GM18519 (cell line): Measurements from ENCODE around the gene PRKG1.

Experiments used
- ATAC-seq: cut with Tn5 transposase; IDR thresholded peaks from one replicate; pipeline ENCODE4 v1.9.1; 2021; ENCODE audit warnings: mild to moderate bottlenecking, moderate library complexity; ENCODE audit not compliant: unreplicated experiment, low FRiP score

Gene PRKG1

GRCh38 chr10:51074238-51075028, at the start of gene PRKG1:
Gene PRKG1, plus strand, starts transcription at chr10:51074487.
- ATAC-seq: no peak

- no peak for ATAC-seq
These were observed 45.9 kb upstream of the PRKG1 start for GRCh38 chr10:51028420-51028819.

GRCh38 chr10:51029172-51029641, 45.1 kb upstream of the PRKG1 start:
- ATAC-seq: no peak

GRCh38 chr10:51030480-51030879, 43.8 kb upstream of the PRKG1 start:
- ATAC-seq: no peak

- ATAC-seq: no peak
These were observed 42.3 kb upstream of the PRKG1 start for GRCh38 chr10:51031950-51032349.

GRCh38 chr10:51034769-51035168, 39.5 kb upstream of the PRKG1 start:
- ATAC-seq: no peak

GRCh38 chr10:51035344-51035743, 38.9 kb upstream of the PRKG1 start:
- ATAC-seq: no peak

GRCh38 chr10:51045871-51046270, 28.4 kb upstream of the PRKG1 start:
- ATAC-seq: no peak

GRCh38 chr10:51046654-51047053, 27.6 kb upstream of the PRKG1 start:
- no peak for ATAC-seq

- no peak for ATAC-seq
These were observed 26.4 kb upstream of the PRKG1 start for GRCh38 chr10:51047857-51048256.

- ATAC-seq: no peak
These were observed 25.5 kb upstream of the PRKG1 start for GRCh38 chr10:51048792-51049191.

- ATAC-seq: no peak
These were observed 22.1 kb upstream of the PRKG1 start for GRCh38 chr10:51052163-51052562.

- ATAC-seq: no peak
These were observed 16.4 kb upstream of the PRKG1 start for GRCh38 chr10:51057925-51058324.

- no peak for ATAC-seq
These were observed 11.1 kb upstream of the PRKG1 start for GRCh38 chr10:51063166-51063565.

- no peak for ATAC-seq
These were observed 10.4 kb upstream of the PRKG1 start for GRCh38 chr10:51063659-51064535.

- no peak for ATAC-seq
These were observed 8.1 kb upstream of the PRKG1 start for GRCh38 chr10:51066231-51066630.

GRCh38 chr10:51072210-51072609, 2.1 kb upstream of the PRKG1 start:
- ATAC-seq: no peak

- no peak for ATAC-seq
These were observed 1.3 kb upstream of the PRKG1 start for GRCh38 chr10:51072921-51073434.

GRCh38 chr10:51073453-51074237, 642 bp upstream of the PRKG1 start:
- ATAC-seq: no peak

GRCh38 chr10:51075043-51075872, 971 bp downstream of the PRKG1 start:
- ATAC-seq: no peak
